Stimulated activated CD4-positive, alpha-beta T cell treated with anti-CD3 and anti-CD28 coated beads, TNF-alpha, amount 100 ng/mL, for 4 hours (primary cell): ENCODE data around the gene KIRREL1.

Experiments
- DNase-seq, 3 experiments: peaks; one replicate each; pipeline ENCODE4 v3.0.0-alpha.2; 2020; ENCODE audit warnings: low read depth in 3 of 3

Gene KIRREL1

DNA sequence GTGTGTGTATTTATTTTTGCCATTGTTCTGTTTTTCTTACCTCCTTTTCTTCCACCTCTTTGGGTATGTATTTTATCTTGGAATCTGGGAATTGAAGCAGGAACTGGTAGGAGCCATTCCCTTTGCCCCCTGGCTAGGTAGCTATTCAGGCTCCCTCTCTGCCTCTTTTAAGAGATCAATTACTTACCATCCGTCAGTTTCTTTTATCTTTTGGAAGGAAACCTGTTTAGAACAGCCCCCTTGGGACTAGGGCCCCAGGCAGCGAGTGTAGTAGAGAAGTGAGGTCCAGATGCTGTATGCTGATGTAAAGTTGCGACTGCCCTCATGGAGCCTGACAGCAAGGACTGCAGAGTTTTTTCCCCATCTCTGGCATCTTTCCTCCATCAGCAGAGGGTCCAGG lies 41.6 kb downstream of the KIRREL1 start:
- DNase-seq: no peak

DNA sequence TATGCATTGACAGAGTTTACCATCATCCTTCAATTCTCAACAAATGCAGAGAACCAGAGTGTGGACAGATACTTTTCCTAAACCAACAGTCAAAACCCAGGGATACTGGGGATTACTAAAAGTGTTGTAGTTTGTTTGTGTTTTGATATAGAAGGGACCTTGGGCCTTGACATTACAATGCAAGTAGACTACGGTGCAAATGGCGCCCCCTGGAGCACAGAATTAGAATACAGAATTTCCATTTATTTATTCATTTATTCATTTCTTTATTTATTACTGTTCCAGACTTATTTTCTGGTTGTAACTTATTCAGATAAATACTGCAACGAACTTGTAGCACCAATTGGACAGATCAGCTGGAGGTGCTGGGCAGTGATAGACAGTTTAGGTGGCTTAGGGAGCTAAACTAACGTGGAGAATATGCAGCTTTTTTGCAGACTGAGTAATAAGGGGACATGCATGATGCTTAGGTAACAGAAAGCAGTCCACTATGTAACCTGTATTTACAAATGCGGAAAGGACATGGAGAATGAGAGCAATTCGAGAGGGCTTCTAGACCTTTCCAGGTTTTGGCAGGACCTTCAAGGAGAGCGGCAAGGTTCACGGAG lies 42.6 kb downstream of the KIRREL1 start:
- DNase-seq: no peak

DNA sequence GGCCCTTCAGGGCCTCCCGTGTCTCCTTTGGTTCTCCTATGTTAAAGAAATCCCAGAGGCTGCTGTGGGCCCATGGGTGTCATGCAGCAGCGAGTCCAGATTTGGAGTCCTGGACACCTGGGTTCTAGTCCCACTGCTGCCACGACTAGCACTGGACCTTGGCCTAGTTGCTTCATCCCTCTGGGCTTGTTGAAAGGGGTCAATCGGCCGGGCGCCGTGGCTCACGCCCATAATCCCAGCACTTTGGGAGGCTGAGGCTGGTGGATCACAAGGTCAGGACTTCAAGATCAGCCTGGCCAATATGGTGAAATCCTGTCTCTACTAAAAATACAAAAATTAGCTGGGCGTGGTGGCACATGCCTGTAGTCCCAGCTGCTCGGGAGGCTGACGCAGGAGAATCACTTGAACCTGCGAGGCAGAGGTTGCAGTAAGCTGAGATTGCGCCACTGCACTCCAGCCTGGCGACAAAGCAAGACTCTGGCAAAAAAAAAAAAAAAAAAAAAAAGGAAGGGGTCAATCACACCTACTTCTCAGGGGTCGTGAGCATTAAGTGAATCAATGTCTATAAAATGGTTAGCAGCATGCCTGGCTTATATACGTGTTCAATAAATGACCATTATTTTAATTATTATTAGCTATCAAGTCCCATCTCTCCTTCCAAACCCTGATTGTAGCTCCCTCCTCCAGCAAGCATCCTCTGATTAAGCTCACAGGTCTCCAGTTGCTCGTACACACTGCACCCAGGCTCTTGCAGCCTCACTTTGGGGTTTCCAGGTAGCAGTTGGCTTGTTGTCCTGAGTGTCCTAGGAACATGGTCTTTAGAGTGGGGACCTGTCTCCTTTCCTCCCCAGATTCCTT lies 43.8 kb downstream of the KIRREL1 start:
- DNase-seq: no peak

DNA sequence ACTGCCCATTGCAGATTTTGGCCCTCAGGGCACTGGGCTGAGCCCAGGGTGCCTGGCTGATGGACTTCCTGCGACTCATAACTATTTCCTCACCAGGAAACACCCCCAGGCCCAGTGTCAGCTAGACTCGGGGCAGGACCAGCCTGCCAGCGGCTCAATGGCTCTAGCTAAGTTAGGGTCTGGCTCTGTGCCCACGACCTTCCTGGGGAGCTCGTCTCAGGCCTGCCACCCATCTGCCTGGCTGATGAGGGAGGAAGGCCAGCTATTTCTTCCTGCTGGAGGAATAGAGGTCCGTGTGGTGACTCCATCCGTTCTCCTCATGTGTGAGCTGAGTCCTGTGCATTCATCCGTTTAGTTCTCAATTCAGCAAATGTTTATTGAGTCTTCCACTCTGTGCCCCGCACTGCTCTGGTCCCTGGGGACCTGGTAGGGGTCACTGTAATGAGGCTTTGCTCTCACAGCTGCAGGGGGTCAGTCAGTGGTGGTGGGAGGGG lies 44.5 kb downstream of the KIRREL1 start:
- no peak for DNase-seq

DNA sequence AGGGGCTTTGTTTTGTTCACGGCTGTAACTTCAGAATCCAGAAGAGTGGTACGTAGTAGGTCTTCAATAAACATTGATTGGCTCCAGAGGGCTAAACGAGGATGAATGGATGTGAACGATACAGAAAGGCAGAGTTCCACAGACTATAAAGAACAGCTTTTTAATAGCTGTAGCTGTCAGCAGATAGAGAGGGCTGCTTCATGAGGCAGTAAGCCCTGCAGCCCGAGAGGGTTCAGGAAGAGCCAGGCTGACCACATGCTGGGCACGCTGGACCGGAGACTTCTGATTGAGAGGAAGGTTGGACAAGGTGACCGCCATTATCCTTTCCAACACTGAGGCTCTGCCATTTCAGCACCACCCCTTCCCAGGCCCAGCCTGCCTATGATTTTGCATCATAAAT lies 45.3 kb downstream of the KIRREL1 start:
- no peak for DNase-seq

DNA sequence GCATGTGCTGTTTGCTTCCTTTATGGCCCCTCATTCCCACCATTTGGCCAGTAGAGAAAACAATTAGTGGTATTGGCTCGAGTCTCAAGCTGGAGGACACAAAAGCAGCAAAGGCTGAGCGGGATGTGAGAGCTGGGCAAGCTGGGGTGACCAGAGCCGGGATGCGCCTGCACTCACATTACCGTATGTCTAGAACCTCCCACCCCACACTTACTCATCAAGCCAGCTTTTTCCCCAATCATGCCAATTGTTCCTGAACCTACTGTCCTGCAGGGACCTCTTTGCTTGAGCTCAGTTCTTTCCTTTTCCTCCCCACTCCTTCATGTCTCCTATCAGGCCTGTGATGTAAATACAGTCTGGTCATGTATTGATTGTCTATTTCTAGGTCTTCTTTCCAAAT lies 45.9 kb downstream of the KIRREL1 start:
- DNase-seq: no peak

DNA sequence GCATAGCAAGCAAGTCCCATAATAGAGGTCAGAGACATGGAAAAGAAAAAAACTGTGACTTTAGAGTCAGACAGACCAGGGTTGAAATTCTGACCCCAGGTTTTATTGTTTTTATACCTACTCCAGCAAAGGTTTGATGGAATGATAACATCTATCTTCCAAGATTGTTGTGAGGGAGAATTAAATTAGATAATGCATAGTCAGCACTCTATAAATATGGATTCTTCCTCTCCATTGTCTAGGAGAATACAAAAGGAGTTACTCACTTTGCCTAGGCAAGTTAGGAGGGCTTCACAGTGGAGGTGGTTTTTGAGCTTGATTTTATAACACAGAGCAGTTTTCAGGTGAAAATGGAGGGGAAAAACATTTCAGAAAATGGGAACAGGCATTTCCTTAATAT lies 46.9 kb downstream of the KIRREL1 start:
- DNase-seq: no peak

DNA sequence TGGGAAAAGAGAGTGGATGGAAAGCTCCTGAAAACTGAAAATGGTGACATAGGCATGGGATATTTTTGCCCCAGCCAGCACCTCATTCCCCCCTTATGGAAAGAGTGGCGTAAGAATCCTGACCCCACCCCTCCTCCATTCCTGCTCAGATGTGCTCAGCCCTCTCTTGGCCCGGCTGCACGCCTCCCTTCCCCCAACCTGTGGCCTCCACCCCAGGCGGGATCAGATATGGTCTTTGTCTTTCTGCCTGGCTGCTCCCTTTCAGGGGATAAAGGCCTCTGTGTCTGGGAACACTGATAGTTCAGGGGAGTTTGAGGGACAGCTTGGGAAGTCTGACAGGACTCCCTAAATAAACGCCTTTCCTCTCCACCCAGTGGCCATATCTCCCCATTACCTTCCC lies 49.8 kb downstream of the KIRREL1 start:
- no peak for DNase-seq

DNA sequence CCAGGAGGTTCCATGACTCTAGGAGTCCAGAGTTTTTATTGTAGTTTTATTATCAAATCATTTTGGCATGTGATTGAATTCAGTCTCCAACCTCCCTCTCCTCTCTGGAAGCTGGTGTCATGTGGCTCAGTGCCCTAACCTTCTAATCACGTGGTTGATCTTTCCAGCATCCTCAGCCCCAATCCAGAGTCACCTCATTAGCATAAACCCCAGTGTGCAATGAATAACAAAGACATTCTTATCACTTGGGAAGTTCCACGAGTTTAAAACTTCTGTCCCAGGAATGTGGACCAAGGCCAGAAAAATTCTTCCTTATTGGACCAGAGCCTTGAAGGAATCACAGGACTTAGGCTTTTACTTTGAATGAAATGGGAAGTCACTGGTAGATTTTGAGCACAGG lies 52.2 kb downstream of the KIRREL1 start:
- DNase-seq: no peak

DNA sequence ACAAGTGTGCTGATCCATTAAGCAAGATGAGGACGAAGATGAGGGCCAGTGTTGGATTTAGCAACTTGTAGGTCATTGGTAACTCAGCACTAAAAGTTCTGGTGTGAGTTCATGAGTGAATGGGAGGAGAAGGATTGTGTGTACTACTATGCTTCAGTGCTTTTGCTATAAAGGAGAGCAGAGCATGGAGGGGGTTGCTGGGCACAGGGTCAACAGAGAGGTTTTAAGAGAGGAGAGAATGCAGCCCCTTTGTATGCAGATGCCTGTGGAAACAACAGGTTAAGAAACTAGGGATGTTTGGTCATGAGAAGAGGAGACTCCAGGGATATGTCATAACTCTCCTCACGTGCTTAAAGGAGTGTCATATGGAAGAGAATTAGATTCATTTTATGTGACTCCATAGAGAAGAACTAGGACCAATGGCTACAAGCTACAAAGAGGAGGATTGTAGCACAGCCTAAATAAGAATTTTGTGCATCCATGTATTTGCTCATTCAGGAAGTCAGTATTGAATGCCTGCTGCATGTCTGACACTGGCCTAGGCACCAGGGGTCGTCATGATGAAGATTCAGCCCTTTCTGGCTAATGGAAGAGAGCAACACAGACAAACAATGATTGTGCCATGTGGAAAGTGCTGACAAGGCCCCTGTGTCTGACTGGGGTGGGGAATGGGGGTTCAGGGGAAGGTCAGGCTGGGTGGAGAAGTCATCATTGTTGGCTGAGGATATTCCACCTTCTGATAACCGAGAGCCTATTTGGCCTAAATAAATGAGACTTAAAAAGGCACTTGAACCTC lies 53.5 kb downstream of the KIRREL1 start:
- no peak for DNase-seq

DNA sequence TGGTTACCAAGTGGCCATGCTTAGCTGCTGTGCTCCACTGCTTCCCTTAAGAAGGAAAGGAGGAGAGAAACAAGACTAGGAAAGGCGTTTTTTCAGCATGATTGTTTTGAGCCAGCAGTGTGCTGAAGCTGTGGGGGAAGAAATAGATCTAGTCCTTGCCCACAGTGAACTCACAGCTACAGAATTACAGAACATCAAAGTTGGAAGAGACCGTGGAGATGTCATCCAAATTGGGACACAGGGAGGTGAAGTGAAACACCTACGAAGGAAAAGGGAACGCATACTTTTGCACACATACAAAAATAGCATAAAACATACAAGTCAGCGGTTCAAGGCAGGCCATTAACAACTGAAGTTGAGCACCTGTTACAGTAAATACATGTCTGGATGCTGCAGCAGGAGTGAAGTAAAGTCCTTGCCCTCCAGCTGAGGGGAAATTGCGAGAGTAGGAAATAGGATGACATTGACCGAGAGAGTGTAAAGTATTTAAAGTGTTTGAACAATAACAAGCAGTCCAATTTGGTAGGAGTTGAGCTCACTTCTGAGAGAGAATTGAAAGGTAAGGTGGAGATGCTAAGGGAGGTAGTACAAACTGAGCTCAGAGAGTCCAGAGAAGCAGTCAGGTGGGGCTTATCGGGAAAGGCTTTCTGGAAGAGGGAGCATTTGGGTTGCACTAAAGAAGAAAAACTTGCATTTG lies 55.1 kb downstream of the KIRREL1 start:
- DNase-seq: no peak

DNA sequence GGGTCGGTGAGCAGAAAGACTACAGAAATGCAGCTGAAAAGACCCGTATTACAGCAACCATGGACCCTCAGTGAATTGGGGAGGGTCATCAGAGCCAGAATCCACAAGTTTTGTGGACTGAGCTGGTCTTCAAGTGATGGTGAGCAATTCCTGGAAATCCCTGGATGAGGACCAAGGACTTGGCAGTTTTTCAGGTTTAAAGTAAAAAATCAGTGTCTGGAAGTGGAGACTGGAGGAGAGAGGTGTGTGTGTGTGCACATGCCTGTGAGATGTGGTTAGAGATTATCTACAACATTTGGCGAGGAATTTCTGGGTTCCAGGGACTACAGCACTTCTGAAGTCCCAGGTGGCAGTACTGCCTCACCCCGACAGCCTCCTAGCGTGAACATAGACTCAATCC lies 56.4 kb downstream of the KIRREL1 start:
- no peak for DNase-seq

DNA sequence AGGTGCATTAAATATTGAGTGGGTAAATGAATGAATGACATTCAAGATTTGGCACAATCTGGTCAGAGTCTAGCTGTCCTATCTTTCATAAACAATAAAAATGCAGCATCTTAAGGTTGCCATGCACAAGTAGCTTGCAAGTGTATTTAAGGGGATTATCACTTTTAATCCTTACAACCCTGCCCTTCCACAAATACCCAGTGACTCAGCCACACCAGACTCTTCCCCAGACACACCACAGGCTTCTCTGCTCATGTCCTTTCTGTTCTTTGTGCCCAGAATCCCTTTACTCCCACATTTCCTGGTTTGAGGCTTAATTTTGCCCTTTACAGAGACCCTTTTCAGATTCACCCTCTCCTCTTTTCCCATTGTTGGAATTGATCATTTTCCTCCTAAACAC lies 59.8 kb downstream of the KIRREL1 start:
- DNase-seq: no peak

DNA sequence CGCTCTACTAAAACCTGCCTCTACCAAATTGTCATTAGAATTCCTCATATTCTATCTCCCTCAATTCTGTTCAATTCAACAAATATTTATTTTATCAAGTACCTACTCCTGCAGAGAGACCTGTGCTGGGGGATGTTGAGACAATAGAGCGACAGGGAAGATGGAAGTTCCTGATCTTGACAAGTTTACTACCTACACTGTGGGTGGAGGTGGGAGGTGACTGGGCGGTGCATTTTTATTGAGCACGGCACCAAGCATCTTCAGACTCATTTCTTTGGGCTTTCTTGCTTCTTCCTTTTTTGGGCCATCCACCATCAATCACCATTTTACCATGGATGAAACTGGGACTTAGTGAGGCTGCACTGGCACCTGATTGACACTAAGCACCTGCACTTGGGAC lies 61.3 kb downstream of the KIRREL1 start:
- DNase-seq: no peak

DNA sequence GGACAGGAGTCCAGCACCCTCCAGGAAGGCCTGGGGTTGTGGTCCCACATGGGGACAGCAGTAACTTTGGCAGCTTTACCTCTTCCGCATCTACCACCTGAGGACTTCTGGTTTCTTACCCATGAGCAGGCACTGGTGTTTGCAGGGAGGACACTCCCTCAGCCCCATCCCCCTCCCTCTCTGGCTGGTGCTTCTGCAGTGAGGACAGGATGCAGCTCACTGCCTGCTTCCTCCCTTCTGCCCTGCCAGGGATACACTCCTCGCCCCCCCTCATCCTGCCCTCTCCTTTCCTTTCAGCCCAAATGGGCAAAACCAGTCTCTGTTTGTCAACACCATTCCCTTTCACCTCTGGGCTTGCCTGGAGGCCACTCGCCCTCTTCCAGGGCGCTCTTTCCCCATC lies 62.4 kb downstream of the KIRREL1 start:
- DNase-seq: no peak

DNA sequence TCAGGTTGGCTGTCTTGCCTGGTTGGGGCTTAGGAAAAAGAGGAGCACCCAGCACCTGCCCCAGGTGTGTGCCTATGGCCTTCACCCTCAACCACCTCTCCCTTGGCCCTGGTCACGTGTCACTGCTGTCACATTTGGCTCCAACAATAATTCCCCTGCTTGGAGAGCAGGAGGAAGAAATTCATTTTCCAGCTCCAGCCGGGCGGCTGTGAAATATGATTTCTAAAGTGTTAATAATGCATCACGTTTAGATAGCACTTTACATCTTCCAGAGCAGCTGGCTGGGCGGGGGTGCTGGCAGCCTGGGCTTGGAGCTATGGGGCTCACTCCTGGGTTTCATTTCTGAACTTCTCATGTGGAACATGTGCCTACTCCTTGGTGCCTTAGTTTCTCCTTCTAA lies 63.1 kb downstream of the KIRREL1 start:
- no peak for DNase-seq

DNA sequence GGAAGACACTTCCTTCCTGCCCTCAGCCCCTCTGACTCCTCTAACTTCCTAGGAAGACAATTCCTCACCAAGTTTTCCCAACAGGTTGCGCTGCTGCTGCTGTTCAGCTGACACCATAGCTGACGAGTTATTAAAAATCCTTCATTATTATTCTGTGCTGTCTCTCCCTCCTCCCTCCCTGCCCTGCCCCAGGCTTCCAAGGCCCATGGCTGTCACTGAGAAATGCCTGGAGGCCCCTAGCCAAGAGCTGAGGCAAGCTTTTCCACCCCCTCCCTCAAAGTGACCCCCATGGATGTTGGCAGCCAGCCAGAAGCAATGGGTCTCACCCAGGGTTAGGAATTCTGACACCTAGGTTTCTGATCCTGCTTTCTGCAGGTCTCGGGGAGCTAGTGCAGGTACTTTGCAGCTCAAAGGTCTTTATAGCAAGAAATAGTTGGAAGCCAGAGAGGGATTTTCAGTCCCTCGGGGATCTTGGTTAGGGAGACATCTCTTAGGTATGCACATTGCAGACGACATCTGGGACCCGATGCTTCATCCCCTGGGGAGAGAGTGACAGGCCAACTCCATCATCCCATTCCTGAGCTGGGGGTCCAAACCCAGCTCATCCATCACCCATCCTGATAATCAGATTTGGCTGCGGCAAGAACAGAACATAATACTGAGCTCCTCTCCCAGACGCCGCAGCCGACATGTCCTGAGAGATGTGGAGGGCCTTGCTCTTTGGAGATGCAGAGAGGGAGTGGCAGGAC lies 65.0 kb downstream of the KIRREL1 start:
- no peak for DNase-seq

DNA sequence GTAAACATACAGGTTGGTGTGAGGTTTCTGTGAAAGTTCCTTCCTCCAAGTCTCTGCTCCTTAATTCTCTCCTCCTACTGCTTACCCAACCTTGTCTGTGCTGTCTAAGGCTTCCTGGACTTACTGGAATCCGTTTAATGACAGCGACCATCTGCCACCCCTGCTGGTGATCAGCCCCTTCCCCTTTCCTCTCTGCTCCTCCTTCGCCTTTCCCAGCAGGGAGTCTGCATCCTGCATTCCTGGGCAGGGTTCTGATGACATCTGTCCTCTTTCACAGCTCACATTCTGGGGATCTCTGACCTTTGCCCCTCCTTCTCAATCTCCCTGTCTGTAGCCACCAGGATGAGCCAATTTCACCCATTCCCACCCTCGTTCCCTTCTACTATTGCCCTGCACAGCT lies 66.5 kb downstream of the KIRREL1 start:
- DNase-seq: no peak

DNA sequence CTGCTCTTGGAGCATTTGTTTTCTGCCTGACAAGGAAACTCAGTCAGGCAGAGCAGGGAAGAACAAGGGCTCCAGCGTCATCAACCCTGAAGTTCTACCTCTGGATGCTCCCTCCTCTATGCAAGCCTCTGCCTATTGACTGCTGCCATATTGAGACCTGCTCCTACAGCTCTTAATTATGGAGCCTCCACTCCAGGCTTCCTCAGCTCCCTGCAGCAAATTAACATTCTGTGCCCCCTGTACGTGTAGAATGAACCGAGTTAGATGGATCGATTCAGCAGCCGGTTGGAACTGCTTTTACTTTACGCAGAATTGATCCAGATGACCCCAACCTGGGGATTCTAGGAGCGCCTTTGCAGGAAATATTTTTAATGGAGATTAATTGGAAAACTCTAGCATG lies 68.7 kb downstream of the KIRREL1 start:
- DNase-seq: no peak

DNA sequence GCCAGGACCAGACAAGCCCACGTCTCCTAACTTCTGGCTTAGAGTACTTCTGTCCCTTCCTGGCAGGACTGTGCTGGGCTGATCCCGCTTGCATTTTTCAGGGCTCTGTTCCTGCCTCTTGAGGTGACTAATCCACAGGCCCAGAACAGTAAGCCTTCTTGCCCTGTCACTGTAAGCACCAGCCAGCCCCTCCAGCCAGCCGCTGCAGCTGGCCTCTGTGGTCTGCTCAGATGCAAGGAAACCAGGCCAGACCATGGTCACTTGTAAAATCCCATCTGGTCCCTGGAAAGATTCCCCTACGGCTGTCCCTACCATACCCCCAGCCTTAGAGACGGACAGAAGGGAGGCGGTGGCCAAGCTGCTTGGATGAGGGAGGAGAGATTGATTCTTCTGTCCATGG lies 74.2 kb downstream of the KIRREL1 start:
- DNase-seq: no peak

DNA sequence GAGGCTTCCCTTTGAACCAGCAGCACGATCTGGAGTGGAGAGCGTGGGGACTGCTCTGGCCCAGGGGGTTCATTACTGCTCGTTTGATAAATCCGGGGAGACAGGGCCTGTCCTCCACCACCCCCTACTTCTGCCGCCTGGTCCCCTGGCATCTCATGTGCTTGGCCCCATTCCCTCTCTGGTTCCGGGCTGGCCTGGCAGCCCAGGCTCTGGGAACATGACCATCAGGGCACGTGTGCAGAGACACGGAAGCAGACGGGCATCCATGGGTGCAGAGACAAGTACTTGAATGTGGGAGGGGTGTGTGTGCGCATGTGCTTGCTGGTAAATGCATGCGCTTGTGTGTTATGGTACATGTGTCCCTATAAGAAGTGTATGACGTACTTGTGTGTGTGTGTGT lies 75.5 kb downstream of the KIRREL1 start:
- no peak for DNase-seq
